Astrocyte (in vitro differentiated cells and primary cell): ENCODE data around the gene TANGO6.
"Not testable (repeated sequence)": the region's sequence is repeated elsewhere in the genome, so short reads cannot be mapped to it uniquely, and the experiment has no call there.

Source experiments
- CTCF ChIP-seq: IDR thresholded peaks from 2 replicates; pipeline ENCODE4 v1.5.1; 2011; ENCODE audit warnings: low read depth, mild to moderate bottlenecking, inconsistent platforms, low read length, moderate library complexity; ENCODE audit not compliant: insufficient read depth
- EZH2 ChIP-seq: IDR thresholded peaks from 2 replicates; pipeline ENCODE4 v1.6.1; 2012; ENCODE audit warnings: mild to moderate bottlenecking, low read length, inconsistent platforms; ENCODE audit not compliant: insufficient read depth

- TF ChIP-seq CTCF, EZH2: not testable (repeated sequence)
These were observed 147.0 kb downstream of the TANGO6 start for GRCh38 chr16:68990172-68990845.
